Mesangial cell (primary cell): Measurements from ENCODE around the gene TBCEL. TPM values are rescaled to one million over a fixed set of nuclear protein-coding genes. Genes with fewer than 3 reads are reported as not detected.

Source experiments
- total RNA-seq: library from RNA; depleted of rRNA; stranded (reverse); fragments of >200 nt; gene quantifications from 2 replicates; pipeline ENCODE4 v1.2.3, GENCODE V29; 2015

Gene TBCEL, protein sequence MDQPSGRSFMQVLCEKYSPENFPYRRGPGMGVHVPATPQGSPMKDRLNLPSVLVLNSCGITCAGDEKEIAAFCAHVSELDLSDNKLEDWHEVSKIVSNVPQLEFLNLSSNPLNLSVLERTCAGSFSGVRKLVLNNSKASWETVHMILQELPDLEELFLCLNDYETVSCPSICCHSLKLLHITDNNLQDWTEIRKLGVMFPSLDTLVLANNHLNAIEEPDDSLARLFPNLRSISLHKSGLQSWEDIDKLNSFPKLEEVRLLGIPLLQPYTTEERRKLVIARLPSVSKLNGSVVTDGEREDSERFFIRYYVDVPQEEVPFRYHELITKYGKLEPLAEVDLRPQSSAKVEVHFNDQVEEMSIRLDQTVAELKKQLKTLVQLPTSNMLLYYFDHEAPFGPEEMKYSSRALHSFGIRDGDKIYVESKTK
- total RNA-seq, result 4.7 and 11.2 TPM in 2 replicates

DNA sequence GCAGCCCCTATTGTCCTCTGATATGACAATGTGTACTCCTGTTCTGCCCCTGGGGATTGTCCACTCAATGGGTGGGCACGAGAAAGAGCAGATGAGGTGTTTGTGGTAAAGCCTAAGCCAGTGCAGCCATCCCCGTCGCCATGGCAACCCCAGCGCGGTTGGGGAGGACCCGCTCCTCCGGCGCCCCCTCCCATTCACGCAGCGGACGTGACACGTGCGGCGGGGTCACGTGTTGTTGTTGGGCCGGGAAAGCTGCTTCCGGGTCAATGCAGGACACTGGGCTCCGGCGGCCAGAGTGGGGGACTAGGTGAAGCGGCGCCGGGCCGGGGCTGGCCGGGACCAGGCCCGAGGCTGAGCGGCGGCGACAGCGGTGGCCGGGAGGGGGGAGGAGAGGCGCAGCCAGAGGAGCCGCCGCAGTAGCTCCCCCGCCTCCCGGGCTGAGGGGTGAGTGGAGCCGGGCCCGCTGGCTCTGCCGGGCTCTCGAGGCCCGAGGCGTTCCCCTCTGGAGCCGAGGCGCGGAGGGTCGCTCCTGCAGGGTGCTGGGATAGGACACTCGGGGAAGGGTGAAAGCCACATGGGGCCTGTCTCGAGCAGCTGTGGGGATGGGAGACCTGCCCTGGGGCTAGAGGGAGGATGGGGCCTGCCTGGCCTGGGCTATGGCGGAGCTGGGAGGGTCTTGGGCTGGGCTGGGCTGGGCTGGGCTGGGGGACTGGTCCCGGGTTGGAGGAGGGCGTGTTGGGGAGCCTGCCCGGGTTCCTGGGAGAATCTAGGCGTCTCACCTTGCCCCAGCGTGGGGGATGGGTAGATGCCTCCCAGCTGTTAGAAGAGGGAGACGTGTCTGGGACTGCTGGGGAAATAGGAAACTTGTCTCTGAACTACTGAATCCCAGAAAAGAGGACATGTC is at the start of gene TBCEL:
TBCEL (plus strand) TSS at position 255 of the 904 bp plus-strand sequence. CDS start 21,589 bp downstream, outside the sequence.

DNA sequence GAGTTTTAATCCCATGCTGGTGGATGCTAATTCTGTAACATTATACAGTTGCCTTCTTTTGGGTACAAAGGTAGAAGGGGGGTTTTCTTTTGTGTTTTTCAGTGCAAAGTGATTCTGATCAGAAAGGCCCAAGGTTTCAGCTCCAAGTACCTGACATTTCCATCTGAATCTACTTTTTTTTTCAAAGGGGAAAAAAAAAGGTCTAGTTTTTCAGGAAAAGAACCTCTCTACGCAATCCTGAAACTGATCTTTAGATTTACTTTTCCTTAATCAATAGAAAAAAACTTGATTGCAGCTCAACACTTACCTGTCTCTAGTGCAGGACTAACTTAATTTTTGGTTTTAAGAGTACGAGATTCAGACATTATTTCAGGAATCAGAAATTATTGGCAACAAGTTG is 77.0 kb downstream of the TBCEL start, which contains the start of gene TECTA:
TECTA (plus strand) TSS at position 301 of the 400 bp plus-strand sequence. CDS start 1,423 bp downstream, outside the sequence.

Other genes with a start within 250 kb of the TBCEL start
- under 0.01 and 0.63 TPM in 2 replicates for gene TECTA, start 77.1 kb downstream of the TBCEL start, total RNA-seq